ENCODE results near the gene PDZRN4. TPM values are rescaled to one million over a fixed set of nuclear protein-coding genes. Genes with fewer than 3 reads are reported as not detected.

Gene PDZRN4
- total RNA-seq, 1 donor, result not detected

DNA sequence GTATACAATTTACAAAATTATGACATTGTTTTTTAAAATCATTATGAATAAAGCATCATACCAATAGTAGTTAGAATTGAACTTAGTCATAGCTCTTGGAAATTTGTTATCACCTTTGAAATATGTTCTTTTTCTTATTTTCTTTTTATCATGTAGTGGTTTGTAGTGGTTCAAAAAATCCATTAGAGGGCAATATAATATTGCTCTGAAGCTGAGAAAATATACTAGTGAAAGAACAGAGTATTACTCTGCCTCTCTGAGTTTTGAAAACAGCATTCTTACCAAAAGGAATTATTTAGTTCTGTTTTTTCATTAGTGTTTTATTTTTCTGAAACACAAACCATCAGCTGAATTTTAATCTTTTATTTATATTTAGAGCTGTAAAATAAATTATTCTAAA, 76.2 kb downstream of the PDZRN4 start:
- Histone ChIP-seq H2AFZ (ENCODE audit: low read length) (no peak overlapping the region), H3K27ac (ENCODE audit: low read depth, low read length) (no peak overlapping the region), H4K20me1 (ENCODE audit: insufficient read depth, low read length) (no peaks in the 10 kb centered on the region), H3K79me2 (ENCODE audit: insufficient read depth, low read length) (no peaks in the 10 kb centered on the region), H3K4me2 (ENCODE audit: insufficient read depth, low read length) (no peak overlapping the region), H3K9me3 (ENCODE audit: low read depth, low read length) (no peaks in the 10 kb centered on the region), H3K36me3 (ENCODE audit: insufficient read depth, low read length) (no peaks in the 10 kb centered on the region), H3K27me3 (ENCODE audit: insufficient read depth, low read length) (no peaks in the 10 kb centered on the region), H3K4me3 (ENCODE audit: insufficient read depth, low read length) (no peak overlapping the region), H3K4me1 (ENCODE audit: insufficient read depth, low read length) (no peaks in the 10 kb centered on the region)
- no peak for DNase-seq (ENCODE audit: insufficient read length, low spot score, missing footprints)
- TF ChIP-seq, protein P1, sequence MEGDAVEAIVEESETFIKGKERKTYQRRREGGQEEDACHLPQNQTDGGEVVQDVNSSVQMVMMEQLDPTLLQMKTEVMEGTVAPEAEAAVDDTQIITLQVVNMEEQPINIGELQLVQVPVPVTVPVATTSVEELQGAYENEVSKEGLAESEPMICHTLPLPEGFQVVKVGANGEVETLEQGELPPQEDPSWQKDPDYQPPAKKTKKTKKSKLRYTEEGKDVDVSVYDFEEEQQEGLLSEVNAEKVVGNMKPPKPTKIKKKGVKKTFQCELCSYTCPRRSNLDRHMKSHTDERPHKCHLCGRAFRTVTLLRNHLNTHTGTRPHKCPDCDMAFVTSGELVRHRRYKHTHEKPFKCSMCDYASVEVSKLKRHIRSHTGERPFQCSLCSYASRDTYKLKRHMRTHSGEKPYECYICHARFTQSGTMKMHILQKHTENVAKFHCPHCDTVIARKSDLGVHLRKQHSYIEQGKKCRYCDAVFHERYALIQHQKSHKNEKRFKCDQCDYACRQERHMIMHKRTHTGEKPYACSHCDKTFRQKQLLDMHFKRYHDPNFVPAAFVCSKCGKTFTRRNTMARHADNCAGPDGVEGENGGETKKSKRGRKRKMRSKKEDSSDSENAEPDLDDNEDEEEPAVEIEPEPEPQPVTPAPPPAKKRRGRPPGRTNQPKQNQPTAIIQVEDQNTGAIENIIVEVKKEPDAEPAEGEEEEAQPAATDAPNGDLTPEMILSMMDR (IDR thresholded peaks at IDR 0.05; ENCODE audit: extremely low read depth, low read depth, low read length), result peak; percentile 39

GRCh38 chr12:41269056-41269455, 80.9 kb downstream of the PDZRN4 start:
- no peaks in the 10 kb centered on the region for H3K79me2 ChIP-seq (ENCODE audit: insufficient read depth, low read length)
- no peak overlapping the region for H3K4me2 ChIP-seq (ENCODE audit: insufficient read depth, low read length)
- no peaks in the 10 kb centered on the region for H4K20me1 ChIP-seq (ENCODE audit: insufficient read depth, low read length)
- H3K4me1 ChIP-seq (ENCODE audit: insufficient read depth, low read length), result no peaks in the 10 kb centered on the region
- H3K4me3 ChIP-seq (ENCODE audit: insufficient read depth, low read length), result no peak overlapping the region
- H2AFZ ChIP-seq (ENCODE audit: low read length), result no peak overlapping the region
- H3K9me3 ChIP-seq (ENCODE audit: low read depth, low read length), result no peaks in the 10 kb centered on the region
- H3K27me3 ChIP-seq (ENCODE audit: insufficient read depth, low read length), result no peaks in the 10 kb centered on the region
- TF ChIP-seq, protein P1 (IDR thresholded peaks at IDR 0.05; ENCODE audit: extremely low read depth, low read depth, low read length), result no peak
- no peak overlapping the region for H3K27ac ChIP-seq (ENCODE audit: low read depth, low read length)
- H3K36me3 ChIP-seq (ENCODE audit: insufficient read depth, low read length), result no peaks in the 10 kb centered on the region
- DNase-seq (ENCODE audit: insufficient read length, low spot score, missing footprints), result no peak

GRCh38 chr12:41271489-41271888, 83.4 kb downstream of the PDZRN4 start:
- no peaks in the 10 kb centered on the region for H3K79me2 ChIP-seq (ENCODE audit: insufficient read depth, low read length)
- no peak overlapping the region for H3K27ac ChIP-seq (ENCODE audit: low read depth, low read length)
- H3K9me3 ChIP-seq (ENCODE audit: low read depth, low read length), result no peaks in the 10 kb centered on the region
- no peak overlapping the region for H3K4me3 ChIP-seq (ENCODE audit: insufficient read depth, low read length)
- H2AFZ ChIP-seq (ENCODE audit: low read length), result no peak overlapping the region
- no peaks in the 10 kb centered on the region for H3K27me3 ChIP-seq (ENCODE audit: insufficient read depth, low read length)
- H3K36me3 ChIP-seq (ENCODE audit: insufficient read depth, low read length), result no peaks in the 10 kb centered on the region
- no peak for DNase-seq (ENCODE audit: insufficient read length, low spot score, missing footprints)
- H3K4me2 ChIP-seq (ENCODE audit: insufficient read depth, low read length), result no peak overlapping the region
- no peaks in the 10 kb centered on the region for H3K4me1 ChIP-seq (ENCODE audit: insufficient read depth, low read length)
- TF ChIP-seq, protein P1 (IDR thresholded peaks at IDR 0.05; ENCODE audit: extremely low read depth, low read depth, low read length), result no peak
- H4K20me1 ChIP-seq (ENCODE audit: insufficient read depth, low read length), result no peaks in the 10 kb centered on the region

- Histone ChIP-seq H3K4me3 (ENCODE audit: insufficient read depth, low read length) (no peak overlapping the region), H3K36me3 (ENCODE audit: insufficient read depth, low read length) (no peaks in the 10 kb centered on the region), H4K20me1 (ENCODE audit: insufficient read depth, low read length) (no peaks in the 10 kb centered on the region), H3K27me3 (ENCODE audit: insufficient read depth, low read length) (no peaks in the 10 kb centered on the region), H2AFZ (ENCODE audit: low read length) (no peak overlapping the region), H3K4me2 (ENCODE audit: insufficient read depth, low read length) (no peak overlapping the region), H3K27ac (ENCODE audit: low read depth, low read length) (no peak overlapping the region), H3K9me3 (ENCODE audit: low read depth, low read length) (no peaks in the 10 kb centered on the region), H3K79me2 (ENCODE audit: insufficient read depth, low read length) (no peaks in the 10 kb centered on the region), H3K4me1 (ENCODE audit: insufficient read depth, low read length) (no peaks in the 10 kb centered on the region)
- DNase-seq (ENCODE audit: insufficient read length, low spot score, missing footprints), result no peak
- TF ChIP-seq, protein P1 (IDR thresholded peaks at IDR 0.05; ENCODE audit: extremely low read depth, low read depth, low read length), result no peak
Observed at GRCh38 chr12:41274643-41275042, 86.5 kb downstream of the PDZRN4 start.
